ENCODE measurements around the gene RBMY1E.
"Not testable (repeated sequence)": the region's sequence is repeated elsewhere in the genome, so short reads cannot be mapped to it uniquely, and the experiment has no call there.

The RBMY1E gene

DNA sequence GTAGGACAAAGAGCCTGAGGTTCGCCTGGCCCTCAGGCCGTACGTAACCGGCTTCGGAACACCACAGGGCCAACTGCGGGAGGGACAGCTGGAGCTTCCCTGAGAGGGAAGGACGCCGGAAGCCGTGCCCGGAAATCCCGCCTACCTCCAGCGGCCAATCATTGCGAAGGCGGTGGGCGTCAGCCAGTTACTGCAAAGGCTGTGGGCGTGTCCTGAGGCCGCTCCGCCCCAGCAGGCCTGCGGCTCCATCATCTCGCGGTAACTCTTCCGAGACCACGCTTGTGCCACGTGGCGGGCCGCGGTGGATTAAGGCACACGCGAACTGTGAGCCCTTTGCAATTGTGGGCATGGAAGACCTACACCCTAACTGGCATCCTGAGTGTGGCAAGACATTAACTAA lies at the start of gene RBMY1E:
TSS of gene RBMY1E (minus strand) at position 101 of the 400 bp plus-strand sequence. CDS start 1,978 bp downstream, outside the sequence.
- not testable (repeated sequence) for DNase-seq

DNA sequence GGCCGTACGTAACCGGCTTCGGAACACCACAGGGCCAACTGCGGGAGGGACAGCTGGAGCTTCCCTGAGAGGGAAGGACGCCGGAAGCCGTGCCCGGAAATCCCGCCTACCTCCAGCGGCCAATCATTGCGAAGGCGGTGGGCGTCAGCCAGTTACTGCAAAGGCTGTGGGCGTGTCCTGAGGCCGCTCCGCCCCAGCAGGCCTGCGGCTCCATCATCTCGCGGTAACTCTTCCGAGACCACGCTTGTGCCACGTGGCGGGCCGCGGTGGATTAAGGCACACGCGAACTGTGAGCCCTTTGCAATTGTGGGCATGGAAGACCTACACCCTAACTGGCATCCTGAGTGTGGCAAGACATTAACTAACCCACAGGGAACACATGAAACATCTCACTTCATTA lies 23.4 kb downstream of the RBMY1E start, which contains the start of gene RBMY1D:
TSS of gene RBMY1D (minus strand) at position 101 of the 400 bp plus-strand sequence. CDS start 2,013 bp downstream, outside the sequence.
- not testable (repeated sequence) for DNase-seq

DNA sequence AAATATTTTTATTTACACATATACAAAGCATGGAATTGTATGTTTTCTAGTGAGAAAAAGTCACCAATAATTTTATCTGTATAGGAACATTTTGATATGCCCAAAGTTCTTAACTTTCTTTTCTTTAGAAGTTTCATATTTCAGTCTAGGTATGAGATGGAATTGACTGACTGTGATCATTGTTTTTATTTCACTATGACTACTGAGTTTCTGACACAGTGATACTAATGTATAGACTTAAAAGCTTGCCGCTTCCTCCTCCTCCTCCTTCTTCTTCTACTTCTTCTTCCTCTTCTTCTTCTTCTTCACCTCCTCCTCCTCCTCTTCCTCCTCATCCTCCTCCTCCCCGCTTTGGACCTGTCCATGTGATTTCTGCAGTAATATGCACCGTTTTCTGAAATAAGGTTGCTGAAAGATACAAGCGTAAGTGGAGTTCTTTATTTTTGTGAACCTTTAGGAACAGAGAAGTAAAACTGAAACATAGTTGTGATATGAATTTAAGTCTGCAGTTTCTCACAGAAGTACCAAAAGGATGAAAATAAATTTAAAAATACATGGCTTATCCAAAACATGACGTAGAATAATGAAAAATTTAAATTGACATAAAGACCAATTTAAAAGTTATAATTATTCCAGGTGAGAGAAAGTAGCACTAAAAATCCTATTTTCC lies 48.3 kb downstream of the RBMY1E start:
- not testable (repeated sequence) for DNase-seq
